OCI-LY7 (cell line): Measurements from ENCODE around the gene ACSM2A.

Experiments
- CTCF ChIP-seq: fragments of 200-600 bp; sonication (generic); conservative IDR thresholded peaks from 2 replicates; pipeline ENCODE4 v1.5.1; 2014; ENCODE audit warnings: mild to moderate bottlenecking, antibody characterized with exemption, low read length, moderate library complexity, mixed read lengths
- EZH2phosphoT487 ChIP-seq: fragments of 200-600 bp; sonication (generic); IDR thresholded peaks from 2 replicates; pipeline ENCODE4 v1.6.1; 2018; ENCODE audit warnings: low read depth, borderline replicate concordance, mild to moderate bottlenecking, mixed run types, antibody characterized with exemption, low read length, moderate library complexity, mixed read lengths

GRCh38 chr16:20515688-20516090 is 64.4 kb downstream of the ACSM2A start:
- TF ChIP-seq CTCF (no peak), EZH2phosphoT487 (no peak)
